ENCODE results near the gene TSPAN4.

TSPAN4 gene

DNA sequence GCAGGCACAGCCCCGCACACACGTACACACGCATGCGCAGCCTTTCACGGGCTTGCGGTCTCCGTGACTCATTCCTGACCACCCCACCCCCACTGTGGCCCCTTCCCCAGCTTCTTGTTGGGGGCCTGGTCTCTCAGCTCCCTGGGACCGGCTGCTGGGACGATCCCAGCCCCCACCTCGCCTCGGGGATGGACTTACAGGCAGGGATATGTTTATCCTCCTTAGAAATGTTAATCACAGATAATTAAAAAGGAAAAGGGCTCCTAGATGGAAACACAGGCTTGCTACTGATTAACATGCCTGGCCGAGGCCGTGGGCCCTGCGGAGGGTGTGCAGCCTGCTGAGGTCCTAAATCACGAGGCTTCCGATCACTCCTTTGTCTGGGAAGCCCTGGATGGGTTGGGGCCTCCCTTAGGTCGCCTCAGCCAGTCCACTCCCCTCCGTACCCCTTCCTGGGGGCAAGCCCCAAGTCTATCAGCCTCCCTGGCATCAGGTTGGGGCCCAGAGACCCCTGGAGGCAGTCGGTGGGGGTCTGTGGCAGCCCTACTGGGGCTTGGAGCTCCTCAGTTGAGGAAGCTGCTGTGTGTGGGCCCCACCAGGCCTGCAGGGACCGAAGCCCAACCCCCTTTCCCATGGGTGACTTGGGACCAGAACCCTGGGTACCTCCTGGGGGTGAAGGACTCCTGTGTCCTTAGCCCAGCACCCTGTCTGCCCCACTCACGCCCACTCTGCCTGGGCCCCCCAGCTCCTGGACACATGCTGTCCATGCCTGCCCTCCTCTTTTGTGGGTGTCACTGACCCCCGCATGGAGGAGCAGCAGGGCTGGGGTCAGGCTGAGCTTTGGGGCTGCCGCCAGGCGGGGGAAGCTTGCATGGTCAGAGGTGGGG lies 20.6 kb downstream of the TSPAN4 start:
- TF ChIP-seq, protein P1, sequence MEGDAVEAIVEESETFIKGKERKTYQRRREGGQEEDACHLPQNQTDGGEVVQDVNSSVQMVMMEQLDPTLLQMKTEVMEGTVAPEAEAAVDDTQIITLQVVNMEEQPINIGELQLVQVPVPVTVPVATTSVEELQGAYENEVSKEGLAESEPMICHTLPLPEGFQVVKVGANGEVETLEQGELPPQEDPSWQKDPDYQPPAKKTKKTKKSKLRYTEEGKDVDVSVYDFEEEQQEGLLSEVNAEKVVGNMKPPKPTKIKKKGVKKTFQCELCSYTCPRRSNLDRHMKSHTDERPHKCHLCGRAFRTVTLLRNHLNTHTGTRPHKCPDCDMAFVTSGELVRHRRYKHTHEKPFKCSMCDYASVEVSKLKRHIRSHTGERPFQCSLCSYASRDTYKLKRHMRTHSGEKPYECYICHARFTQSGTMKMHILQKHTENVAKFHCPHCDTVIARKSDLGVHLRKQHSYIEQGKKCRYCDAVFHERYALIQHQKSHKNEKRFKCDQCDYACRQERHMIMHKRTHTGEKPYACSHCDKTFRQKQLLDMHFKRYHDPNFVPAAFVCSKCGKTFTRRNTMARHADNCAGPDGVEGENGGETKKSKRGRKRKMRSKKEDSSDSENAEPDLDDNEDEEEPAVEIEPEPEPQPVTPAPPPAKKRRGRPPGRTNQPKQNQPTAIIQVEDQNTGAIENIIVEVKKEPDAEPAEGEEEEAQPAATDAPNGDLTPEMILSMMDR (IDR thresholded peaks at IDR 0.05; ENCODE audit: insufficient read depth, low read length, missing control alignments): no peak
- POLR2A ChIA-PET: no interaction called here
- no peak overlapping the region for H3K4me3 ChIP-seq (ENCODE audit: low read depth, low read length)
- CTCF ChIA-PET: interaction anchor here (9.3 kb wide), 1 partner anchor 16 kb away, joined by 58 read pairs; no protein-coding TSS in a partner anchor
- no peak for DNase-seq (ENCODE audit: low read depth, low spot score)

DNA sequence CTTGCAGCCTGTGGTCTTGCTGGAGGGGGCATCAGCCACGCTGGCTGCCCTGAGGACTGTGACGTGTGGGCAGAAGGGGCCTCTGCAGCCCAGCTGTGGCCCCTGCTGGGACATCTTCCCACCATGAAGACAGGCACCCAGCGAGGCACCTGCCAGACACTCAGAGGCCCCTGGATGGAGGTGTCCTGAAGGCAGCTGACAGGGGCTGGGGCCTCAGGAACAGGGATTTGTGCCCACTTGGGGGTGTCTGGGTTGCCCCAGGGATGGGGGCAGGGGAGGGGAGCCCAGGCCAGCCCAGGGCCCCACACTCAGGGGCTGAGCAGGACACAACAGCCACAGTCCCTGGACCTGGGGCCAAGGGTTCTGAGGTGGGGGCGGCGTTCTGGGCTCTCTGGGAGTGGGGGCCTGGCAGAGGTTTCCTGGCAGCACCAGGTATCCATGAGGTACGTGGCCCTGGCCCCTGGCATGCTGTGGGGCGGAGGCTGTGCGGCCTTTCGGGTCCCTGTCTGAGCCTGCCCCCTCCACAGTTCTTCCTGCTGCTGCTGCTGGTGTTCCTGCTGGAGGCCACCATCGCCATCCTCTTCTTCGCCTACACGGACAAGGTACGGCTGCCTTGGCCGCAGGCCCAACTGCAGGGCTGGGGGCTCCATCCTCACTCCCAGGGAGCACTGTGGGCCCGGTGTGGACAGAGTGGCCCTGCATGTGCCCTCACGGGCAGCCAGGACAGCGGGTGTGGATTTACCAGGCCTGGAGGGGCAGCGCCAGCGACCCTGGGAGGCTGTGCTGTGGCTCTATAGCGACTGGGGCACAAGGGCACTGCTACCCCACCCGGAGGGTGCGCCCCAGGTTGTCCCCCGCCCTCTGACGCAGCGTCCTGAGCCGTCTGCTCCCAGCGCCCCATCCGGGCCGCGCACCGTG lies 21.5 kb downstream of the TSPAN4 start:
- CTCF ChIA-PET: interaction anchor here (9.3 kb wide), 1 partner anchor 17 kb away, joined by 58 read pairs; no protein-coding TSS in a partner anchor
- TF ChIP-seq, protein P1 (IDR thresholded peaks at IDR 0.05; ENCODE audit: insufficient read depth, low read length, missing control alignments): no peak
- no peak for DNase-seq (ENCODE audit: low read depth, low spot score)
- POLR2A ChIA-PET: interaction anchor here (0.7 kb wide), 1 partner anchor 625 kb away, joined by 3 read pairs; no protein-coding TSS in a partner anchor
- no peak overlapping the region for H3K4me3 ChIP-seq (ENCODE audit: low read depth, low read length)

DNA sequence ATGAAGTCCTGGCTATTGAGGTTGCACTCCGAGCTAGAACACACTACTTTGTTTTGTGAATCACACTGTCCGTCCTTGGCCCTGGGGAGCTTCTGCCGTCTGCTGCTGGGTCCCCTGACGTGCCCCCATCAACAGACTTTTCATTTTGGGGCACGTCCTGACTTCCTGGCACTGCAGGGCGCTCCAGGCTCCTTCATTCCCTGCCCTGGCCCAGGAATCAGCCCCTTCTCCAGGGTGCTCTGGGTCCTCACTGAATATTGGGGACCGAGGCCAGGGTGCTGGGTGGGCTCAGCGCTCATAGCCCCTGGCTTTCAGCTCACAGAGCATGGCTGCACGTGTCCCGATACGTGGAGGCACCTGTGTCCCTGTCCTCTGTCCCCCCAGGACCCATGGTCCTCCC lies 22.2 kb downstream of the TSPAN4 start:
- POLR2A ChIA-PET: interaction anchor here (0.6 to 1.2 kb wide), 3 partner anchors 10 to 624 kb away, joined by 3 to 4 read pairs (median 4); no protein-coding TSS in a partner anchor
- TF ChIP-seq, protein P1 (IDR thresholded peaks at IDR 0.05; ENCODE audit: insufficient read depth, low read length, missing control alignments): no peak
- no peak overlapping the region for H3K4me3 ChIP-seq (ENCODE audit: low read depth, low read length)
- DNase-seq (ENCODE audit: low read depth, low spot score): no peak
- CTCF ChIA-PET: no interaction called here

DNA sequence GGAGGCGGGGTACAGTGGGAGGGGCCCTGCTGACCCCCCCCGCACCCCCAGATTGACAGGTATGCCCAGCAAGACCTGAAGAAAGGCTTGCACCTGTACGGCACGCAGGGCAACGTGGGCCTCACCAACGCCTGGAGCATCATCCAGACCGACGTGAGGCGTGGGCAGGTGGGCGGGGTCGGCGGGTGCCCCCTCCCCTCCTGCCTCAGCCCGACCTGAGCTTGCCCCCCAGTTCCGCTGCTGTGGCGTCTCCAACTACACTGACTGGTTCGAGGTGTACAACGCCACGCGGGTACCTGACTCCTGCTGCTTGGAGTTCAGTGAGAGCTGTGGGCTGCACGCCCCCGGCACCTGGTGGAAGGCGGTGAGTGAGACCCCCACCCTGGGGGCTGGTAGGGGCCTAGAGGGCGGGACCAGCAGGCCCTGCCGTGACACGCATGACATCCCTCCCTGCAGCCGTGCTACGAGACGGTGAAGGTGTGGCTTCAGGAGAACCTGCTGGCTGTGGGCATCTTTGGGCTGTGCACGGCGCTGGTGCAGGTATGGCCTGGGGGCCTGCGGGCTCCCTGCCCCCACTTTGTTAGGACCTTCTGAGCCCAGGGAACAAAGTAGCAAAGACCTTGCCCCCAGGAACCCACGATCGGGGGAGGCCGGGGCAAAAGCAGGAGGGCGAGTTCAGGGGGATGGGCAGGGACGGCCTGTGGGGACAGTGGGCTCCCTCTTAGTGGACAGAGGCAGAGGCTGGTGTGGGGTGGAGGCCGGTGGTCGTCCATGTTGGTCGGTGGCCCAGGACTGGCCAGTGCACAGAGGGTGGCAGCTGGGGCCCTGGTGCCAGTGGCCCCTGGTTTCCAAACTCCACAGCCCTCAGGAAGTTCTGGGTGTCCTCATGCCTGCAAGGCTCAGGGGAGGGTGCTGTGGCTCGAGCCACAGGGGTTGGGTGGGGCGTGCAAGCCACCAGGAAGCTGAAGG lies 23.1 kb downstream of the TSPAN4 start:
- no peak for DNase-seq (ENCODE audit: low read depth, low spot score)
- CTCF ChIA-PET: interaction anchor here (1.2 kb wide), 1 partner anchor 8 kb away, joined by 3 read pairs; no protein-coding TSS in a partner anchor
- TF ChIP-seq, protein P1 (IDR thresholded peaks at IDR 0.05; ENCODE audit: insufficient read depth, low read length, missing control alignments): no peak
- POLR2A ChIA-PET: interaction anchor here (0.6 to 1.2 kb wide), 3 partner anchors 8 to 22 kb away, joined by 3 to 4 read pairs (median 4); no protein-coding TSS in a partner anchor
- no peak overlapping the region for H3K4me3 ChIP-seq (ENCODE audit: low read depth, low read length)

DNA sequence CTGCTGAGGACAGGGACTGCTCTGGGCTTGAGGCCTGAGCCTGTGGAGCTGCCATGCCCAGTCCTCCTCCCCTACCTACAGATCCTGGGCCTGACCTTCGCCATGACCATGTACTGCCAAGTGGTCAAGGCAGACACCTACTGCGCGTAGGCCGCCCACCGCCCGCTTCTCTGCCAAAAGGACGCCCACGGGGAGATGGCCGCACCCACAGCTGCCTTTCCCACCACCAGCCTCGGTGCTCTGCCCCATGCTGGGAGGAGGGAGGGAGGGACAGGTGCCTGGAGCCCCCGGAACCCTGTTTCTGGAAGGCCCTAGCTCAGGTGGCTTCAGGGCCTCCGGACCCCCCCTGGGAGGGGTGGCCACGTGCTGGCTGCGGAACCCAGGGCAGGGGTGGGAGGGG lies 23.8 kb downstream of the TSPAN4 start:
- no peak overlapping the region for H3K4me3 ChIP-seq (ENCODE audit: low read depth, low read length)
- CTCF ChIA-PET: interaction anchor here (1.2 kb wide), 1 partner anchor 9 kb away, joined by 3 read pairs; no protein-coding TSS in a partner anchor
- TF ChIP-seq, protein P1 (IDR thresholded peaks at IDR 0.05; ENCODE audit: insufficient read depth, low read length, missing control alignments): no peak
- no peak for DNase-seq (ENCODE audit: low read depth, low spot score)
- POLR2A ChIA-PET: interaction anchor here (1.0 kb wide), 1 partner anchor 9 kb away, joined by 3 read pairs; no protein-coding TSS in a partner anchor

All from AG04449 (cell line).